ENCODE measurements around the gene ATF6B.

ATF6B gene

GRCh38 chr6:32127717-32128592 lies at the start of gene ATF6B:
Gene ATF6B (minus strand): TSS chr6:32128246. CDS start chr6:32128207, 39 bp downstream.
- DNase-seq: peak; percentile 92

DNA sequence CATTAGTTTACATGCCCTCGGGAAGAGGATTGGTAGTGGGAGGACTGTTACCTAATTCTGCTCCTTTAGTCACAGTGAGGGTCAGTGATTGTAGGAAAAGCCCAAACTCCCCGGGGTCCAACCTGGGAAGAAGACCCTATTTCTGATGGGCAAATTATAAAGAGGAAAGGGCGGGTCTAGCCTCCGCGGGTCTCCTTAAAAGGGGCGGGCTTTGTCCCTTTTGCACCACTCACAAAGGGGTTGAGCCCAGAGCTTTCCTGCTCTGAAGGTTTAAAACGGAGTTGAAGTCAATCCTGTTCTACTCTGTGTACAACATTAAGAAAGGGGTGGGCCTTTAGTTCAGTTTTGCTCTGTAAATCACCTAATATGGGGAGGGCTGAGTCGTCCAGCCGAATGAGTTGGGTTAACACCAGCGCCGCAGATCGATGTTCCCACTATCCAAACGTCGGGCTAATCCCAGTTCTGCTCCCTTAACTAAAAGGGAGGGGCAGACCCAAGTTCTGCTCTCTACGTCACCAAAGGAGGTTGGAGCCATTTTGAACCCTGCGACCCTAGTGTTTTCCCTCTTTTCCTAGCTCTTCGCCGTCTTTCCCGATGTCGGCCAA lies 49.2 kb upstream of the ATF6B start:
- no peak for DNase-seq

GRCh38 chr6:32176476-32177182 lies 48.6 kb upstream of the ATF6B start:
- no peak for DNase-seq

- peak; percentile 98 for DNase-seq
These were observed 47.8 kb upstream of the ATF6B start, which contains the start of gene AGPAT1 for GRCh38 chr6:32175711-32176475. Gene AGPAT1 (minus strand): TSS chr6:32176084. CDS start chr6:32171496, 4,588 bp downstream.

DNA sequence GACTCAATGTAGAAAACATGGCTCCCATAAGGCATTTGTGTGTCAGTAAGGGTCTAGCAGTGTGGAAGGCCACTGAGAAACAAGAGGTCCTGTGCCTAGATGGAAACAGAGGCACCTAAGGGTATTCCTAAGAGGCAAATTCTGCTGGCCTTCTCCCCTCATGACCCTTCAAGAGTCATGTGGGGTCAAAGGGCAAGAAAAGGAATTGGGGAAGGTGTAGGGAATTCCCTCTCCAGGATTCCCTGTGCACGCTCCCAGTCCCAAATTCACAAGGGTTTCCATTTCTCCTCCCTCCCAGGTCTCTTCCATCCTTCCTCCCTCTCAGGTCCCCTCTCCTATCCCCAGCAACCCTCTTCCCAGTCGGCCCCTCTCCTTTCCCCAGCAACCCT lies 47.3 kb upstream of the ATF6B start:
- DNase-seq: no peak

DNA sequence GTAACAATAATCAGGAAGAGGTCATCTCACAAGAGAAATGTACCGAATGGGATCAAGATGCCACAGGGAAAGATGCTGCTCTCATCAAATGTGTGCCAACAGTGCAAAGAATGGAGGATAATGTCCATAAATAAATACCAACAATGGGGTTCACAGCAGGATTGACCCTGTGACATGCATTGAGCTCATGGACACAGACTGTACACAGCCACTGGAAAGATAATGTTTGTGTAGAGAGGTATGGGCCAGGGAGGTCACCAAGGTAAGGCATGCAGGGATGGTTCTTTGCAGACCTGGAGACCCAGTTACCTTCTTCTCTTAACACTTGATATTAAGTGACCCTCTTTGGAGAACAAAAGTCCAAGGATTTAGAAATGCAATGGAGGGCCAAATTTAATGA lies 46.4 kb upstream of the ATF6B start:
- DNase-seq: no peak

DNA sequence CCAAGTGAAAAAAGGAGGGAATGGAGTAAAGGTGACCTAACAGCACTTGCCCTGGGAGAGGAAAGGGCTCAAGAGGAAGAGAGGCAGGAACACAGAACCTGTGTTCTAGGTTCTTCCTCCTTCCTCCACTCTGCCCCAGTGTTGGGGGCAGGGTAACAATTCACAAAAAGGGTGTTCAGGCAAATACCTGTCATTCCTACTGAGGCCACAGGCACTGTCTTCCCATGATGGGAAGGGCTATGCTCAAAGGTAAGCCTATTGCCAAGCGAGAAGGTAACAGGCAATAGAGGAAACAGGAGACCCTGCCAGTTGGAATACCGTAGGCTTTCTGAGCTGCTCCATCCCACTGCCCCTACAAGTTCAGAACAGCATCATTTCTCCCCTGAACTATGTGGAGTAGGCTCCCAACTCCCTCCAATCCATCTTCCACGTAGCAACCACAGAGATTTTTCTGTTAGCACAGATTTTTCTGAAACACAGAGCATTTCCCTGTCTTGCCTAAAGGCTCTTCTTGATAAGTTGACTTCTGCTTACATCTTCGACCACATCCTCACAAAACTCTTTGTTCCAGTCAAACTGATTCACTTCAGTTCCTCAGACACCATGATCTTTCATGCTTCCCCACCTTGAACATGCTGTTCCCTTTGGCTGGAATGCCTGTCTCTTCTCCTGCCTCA lies 45.1 kb upstream of the ATF6B start:
- DNase-seq: no peak

DNA sequence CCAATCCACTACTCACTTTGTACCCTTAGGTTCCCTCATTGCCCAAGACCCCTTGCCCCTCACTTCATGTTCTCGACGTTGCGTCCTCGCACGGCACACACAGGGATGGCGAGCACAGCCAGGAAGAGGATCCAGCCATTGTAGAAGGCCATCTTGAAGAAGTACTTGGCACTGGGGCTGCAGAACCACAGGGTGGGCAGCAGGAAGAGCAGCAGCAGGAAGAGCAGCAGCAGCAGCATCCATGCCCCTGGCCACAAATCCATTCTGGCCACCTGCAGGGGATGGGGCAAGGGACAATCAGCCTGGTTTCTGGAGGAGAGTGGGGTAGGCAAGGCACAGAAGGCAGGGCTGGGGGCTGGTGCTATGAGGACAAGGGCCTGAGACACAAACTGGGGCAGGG lies 43.2 kb upstream of the ATF6B start:
- no peak for DNase-seq

DNA sequence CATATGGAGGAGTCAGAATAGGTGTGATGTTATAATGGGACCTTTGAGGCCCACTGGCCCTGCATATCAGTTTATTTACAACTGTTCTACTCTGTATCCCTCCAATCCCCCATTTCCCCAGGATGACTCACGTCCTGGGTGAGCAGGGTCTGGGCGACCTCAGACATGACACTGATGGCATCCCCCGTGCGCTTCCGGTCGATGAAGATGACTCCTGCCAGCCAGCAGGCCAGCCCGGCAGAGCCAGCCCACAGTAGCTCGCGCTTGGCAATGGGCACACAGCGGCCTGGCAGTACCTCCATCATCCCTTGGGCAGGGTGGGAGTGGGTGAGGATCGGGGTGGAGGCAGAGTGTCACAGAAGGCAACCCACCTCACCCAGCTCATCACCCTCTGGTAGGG lies 42.2 kb upstream of the ATF6B start:
- DNase-seq: no peak

DNA sequence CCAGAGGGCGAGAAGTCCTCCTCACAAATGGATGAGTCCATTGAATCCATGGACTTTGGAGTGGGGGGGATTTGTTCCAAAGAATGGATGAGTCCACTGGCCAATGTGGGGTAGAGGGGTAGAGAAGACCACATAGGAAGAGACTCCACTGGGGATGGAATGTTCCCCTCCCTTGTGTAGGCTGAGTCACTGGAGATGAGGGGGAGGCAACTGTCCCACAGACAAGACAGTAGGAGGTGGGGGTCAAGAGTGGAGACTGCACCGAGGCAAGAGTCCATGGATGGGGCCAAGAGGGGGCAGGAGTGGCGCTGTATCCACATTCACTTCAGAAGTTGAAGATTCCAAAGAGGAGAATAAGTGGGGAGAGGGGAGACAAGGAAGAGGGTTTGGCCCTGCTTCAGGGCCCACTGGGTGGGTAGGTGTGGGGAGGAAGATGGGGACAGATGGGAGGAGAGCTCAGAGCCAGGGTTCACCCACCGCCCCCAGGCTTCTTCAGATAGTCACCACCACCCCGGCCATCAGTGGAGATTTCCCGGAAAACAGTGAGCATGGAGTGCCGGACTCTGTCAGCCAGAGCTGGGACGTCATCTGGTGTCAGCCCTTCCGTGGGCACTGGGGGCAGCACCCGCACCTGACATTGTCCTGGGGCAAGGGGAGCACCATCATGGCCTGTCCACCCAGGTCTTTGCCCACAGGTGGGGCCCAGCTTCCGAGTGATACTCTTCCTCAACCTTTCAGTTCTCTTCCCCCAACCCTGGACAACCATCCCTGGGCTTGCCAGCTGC lies 41.0 kb upstream of the ATF6B start:
- DNase-seq: no peak

GRCh38 chr6:32168350-32168749 lies 40.3 kb upstream of the ATF6B start:
- no peak for DNase-seq

DNA sequence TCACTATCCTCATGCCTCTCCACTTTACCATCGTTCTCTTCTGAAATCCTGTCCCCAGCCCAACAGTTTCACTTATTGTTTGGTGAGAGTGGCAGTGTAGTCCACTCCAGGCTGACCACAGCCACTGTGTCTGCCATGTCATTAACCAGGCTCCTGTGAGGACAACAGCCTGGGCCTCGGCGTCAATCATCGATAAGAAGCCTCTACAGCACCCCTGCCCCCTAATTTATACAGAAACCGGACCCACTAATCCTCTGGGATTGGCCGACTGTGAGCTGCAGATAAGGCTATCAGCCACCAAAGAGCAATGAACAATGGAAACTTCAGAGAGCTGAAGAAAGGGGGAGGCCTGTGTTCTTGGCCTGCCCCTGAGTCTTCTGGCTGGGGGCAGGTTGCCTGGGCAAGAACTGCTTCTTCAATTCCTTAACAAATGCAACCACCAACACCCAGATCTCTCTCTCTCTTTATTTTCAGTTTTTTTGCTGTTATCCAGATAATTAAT lies 39.8 kb upstream of the ATF6B start:
- no peak for DNase-seq

- no peak for DNase-seq
These were observed 39.2 kb upstream of the ATF6B start for GRCh38 chr6:32167154-32167760.

DNA sequence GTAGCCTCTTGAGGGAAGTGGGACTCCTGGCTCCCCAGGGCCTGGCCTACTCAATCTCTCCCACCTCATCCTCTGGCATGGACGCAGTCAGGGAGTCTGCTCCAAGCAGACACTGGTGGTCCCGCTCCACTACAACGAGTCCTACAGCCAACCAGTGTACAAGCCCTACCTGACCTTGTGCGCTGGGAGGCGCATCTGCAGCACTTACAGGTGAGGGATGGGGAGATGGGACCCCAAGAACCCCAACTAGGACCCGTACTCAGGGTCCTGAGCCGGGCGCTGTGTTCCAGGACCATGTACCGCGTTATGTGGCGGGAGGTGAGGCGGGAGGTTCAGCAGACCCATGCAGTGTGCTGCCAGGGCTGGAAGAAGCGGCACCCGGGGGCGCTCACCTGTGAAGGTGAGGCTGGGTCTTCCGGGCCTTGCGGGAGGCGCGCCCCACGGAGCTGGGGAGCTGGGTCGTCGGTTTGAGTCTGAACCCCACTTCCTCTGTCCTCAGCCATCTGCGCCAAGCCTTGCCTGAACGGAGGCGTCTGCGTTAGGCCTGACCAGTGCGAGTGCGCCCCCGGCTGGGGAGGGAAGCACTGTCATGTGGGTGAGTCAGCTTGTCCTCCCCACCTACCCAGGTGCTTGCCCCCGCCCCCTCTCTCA lies 38.5 kb upstream of the ATF6B start:
- no peak for DNase-seq

- no peak for DNase-seq
These were observed 36.2 kb upstream of the ATF6B start, which contains the start of gene EGFL8 for GRCh38 chr6:32164295-32164694. Gene EGFL8 (plus strand): TSS chr6:32164595. CDS start chr6:32166166, 1,571 bp downstream.

GRCh38 chr6:32163559-32164258 lies 35.7 kb upstream of the ATF6B start:
- no peak for DNase-seq

GRCh38 chr6:32158052-32158451 lies 30.0 kb upstream of the ATF6B start:
- no peak for DNase-seq

DNA sequence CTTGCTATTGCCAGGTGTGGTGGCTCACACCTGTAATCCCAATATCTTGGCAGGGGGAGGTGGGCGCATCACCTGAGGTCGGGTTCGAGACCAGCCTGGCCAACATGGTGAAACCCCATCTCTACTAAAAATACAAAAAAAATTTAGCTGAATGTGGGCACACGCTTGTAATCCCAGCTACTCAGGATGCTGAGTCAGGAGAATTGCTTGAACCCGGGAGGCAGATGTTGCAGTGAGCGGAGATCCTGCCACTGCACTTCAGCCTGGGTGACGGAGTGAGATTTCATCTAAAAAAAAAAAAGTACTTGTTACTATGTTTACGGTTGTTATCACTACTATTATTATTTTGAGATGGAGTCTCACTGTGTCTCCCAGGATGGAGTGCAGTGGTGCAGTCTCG lies 28.8 kb upstream of the ATF6B start:
- DNase-seq: no peak

DNA sequence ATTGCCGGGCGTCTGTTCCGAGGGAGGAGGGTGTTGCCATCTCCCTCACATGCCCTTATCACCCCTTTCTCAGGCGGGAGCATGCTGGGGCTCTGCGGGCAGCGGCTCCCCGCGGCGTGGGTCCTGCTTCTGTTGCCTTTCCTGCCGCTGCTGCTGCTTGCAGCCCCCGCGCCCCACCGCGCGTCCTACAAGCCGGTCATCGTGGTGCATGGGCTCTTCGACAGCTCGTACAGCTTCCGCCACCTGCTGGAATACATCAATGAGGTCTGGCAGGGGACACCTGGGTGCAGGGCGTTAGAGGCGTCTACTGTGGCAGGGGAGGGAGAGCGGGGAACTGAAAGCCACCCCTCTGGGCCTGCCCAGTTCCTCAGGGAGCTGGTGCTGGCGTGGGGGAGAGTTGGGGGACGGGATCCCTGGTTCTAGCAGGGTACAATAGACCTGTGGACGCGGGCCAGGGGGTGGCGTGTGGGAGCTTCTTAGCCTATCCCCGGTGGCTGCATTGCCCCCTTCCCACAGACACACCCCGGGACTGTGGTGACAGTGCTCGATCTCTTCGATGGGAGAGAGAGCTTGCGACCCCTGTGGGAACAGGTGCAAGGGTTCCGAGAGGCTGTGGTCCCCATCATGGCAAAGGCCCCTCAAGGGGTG lies 26.6 kb upstream of the ATF6B start:
- peak; percentile 57 for DNase-seq

Data from activated CD4-positive, CD25-positive, alpha-beta regulatory T cell treated with anti-CD3 and anti-CD28 coated beads, Interleukin-2, amount 50 U/mL, for 72 hours (primary cell).